Gastroesophageal sphincter (tissue), 4 donors: ENCODE data around the gene JCHAIN. TPM values are rescaled to one million over a fixed set of nuclear protein-coding genes. Genes with fewer than 3 reads are reported as not detected.
"Not testable (repeated sequence)": the region's sequence is repeated elsewhere in the genome, so short reads cannot be mapped to it uniquely, and the experiment has no call there.

Source experiments
- ATAC-seq: fragments of 150-250 bp; one replicate; pipeline ENCODE4 v1.9.1; 2016; ENCODE audit warnings: mild to moderate bottlenecking, moderate library complexity
- H3K27ac ChIP-seq, 4 donors: fragments of 200-600 bp; sonication (generic) in 3 of 4; 1 replicate in 3 of 4; 2 replicates in 1 of 4; pipeline ENCODE4 v1.5.1; 2016 to 2019
- H3K27me3 ChIP-seq: fragments of 200-600 bp; sonication (generic); one replicate; pipeline ENCODE4 v1.5.1; 2019
- H3K36me3 ChIP-seq, 2 donors: fragments of 200-600 bp; sonication (generic); one replicate each; pipeline ENCODE4 v1.5.1; 2019; ENCODE audit warnings: control low read depth in 1 of 2
- H3K4me1 ChIP-seq, 3 donors: fragments of 200-600 bp; sonication (generic); 1 replicate in 2 of 3; 2 replicates in 1 of 3; pipeline ENCODE4 v1.5.1; 2016 to 2019; ENCODE audit warnings: control low read depth in 2 of 3
- H3K4me3 ChIP-seq, 2 donors: fragments of 200-600 bp; sonication (generic); one replicate each; pipeline ENCODE4 v1.5.1; 2019; ENCODE audit warnings: mild to moderate bottlenecking in 1 of 2, moderate library complexity in 1 of 2
- H3K9me3 ChIP-seq, 3 donors: fragments of 200-600 bp; sonication (generic); one replicate each; pipeline ENCODE4 v1.5.1; 2017 to 2019; ENCODE audit warnings: control low read depth in 2 of 3
- CTCF ChIP-seq, 4 experiments: fragments of 200-600 bp in 2 of 4; fragments of 450-650 bp in 2 of 4; sonication (generic) in 1 of 4; IDR thresholded peaks; one replicate each; pipeline ENCODE4 v1.5.1; 2017 to 2019; ENCODE audit warnings: antibody characterized with exemption in 4 of 4, mild to moderate bottlenecking in 2 of 4, moderate library complexity in 2 of 4
- EP300 ChIP-seq: sonication (generic); formaldehyde crosslinking; IDR thresholded peaks from one replicate; pipeline ENCODE4 v1.6.1; 2017; ENCODE audit warnings: antibody characterized with exemption, mild to moderate bottlenecking
- POLR2A ChIP-seq, 2 donors: fragments of 450-650 bp; IDR thresholded peaks; one replicate each; pipeline ENCODE4 v1.6.1; 2017; ENCODE audit warnings: antibody characterized with exemption in 2 of 2, mild to moderate bottlenecking in 2 of 2, moderate library complexity in 1 of 2
- POLR2AphosphoS5 ChIP-seq: sonication (generic); formaldehyde crosslinking; IDR thresholded peaks from one replicate; pipeline ENCODE4 v1.6.1; 2017; ENCODE audit warnings: antibody characterized with exemption
- WGBS, 2 donors: methylation state at CpG; one replicate each; pipeline ENCODE4 v1.1.5; 2018; ENCODE audit warnings: low coverage in 1 of 2; 5-methylcytosine and 5-hydroxymethylcytosine counted together
- total RNA-seq, 4 donors: library from RNA; depleted of rRNA; stranded (reverse); fragments of >200 nt; gene quantifications; one replicate each; pipeline ENCODE4 v1.1.0, GENCODE V29; 2016

JCHAIN gene
- total RNA-seq, 4 donors from 2014 or later: 2.3 to 24.6 (median 7.8) TPM; not detected in 1

DNA sequence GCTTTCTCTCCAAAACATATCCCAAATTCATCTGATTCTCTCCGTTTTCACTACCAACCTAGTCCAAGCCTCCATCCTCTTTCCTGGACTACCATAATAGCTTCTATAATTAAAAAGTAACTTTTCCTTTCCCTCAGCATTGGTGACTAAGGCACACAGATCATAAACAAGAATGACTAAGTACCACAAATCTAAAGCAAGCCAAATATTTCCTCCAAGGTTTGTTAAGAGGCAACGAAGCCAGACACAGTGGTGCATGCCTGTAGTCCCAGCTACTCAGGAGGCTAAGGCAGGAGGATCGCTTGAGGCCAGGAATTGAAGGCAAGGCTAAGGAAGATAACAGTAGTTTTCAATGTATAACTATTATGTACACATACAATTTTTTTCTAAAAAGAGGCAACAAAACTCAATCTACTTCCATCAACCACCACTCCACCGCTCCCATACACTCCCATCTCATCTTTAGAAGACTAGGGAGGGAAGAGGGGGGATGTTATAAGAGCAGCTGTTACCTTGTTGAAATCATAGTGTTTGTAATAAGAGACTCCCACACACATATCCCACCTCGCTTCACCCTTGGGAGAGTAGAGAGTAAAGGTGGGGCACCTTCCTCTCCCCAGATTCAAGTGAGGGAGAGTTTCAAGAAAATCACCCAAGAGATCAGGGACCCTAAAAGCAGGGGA is 4.2 kb upstream of the JCHAIN start:
- Histone ChIP-seq H3K4me3 (no peak overlapping the region), H3K36me3 (no peaks in the 10 kb centered on the region), H3K27ac (no peak overlapping the region), H3K27me3 (no peaks in the 10 kb centered on the region), H3K4me1 (no peaks in the 10 kb centered on the region), H3K9me3 (no peaks in the 10 kb centered on the region)
- TF ChIP-seq POLR2A (IDR thresholded peaks at IDR 0.05): no peak
- TF ChIP-seq POLR2AphosphoS5: no peak
- no peak for TF ChIP-seq EP300
- TF ChIP-seq CTCF (IDR thresholded peaks at IDR 0.05): no peak
- 72 to 83% methylated on average over 4 to 5 of the region's 5 CpGs for WGBS, 2 donors
- no peak for ATAC-seq

DNA sequence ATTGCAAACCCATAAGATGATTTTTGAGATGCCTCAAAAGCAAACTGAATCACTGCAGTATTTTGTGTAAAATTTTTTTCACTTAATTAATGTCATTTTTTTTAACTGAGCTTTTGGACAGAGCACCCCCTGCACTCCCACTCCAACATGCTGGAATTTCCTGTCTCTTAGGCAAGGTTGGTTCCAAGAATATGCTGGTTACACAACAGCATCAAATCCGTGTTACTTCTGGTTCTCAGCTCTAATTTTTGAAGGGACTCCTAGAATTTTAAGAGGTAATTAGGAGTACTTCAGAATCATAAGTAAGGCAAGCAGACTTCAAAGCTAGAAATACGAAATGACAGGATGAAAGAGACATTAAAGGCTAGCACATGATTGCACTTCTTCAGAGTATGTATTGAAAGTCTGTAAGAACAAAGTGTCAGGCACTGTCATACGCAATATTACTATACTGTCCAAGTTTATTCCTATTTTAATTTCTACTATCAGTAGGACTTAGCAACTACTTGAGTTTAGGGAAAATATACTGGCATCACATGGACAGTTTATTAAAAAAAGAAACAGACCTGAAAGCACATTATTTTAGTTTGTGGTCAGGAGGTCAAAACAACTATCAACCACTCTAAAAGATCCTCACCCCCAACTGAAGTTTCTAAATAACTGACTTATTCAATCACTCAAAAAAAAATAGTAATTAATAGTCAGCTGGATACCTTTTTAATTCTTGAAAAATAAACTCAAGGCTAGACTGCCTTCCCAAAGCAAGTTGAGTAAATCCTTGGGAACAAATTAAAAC is 1.6 kb upstream of the JCHAIN start:
- TF ChIP-seq CTCF (IDR thresholded peaks at IDR 0.05): no peak
- no peak for TF ChIP-seq POLR2AphosphoS5
- TF ChIP-seq EP300: no peak
- no peak for TF ChIP-seq POLR2A (IDR thresholded peaks at IDR 0.05)
- WGBS, 2 donors: 41 to 56% methylated on average over 3 of the region's 3 CpGs
- Histone ChIP-seq H3K36me3 (no peaks in the 10 kb centered on the region), H3K9me3 (no peaks in the 10 kb centered on the region), H3K4me1 (no peaks in the 10 kb centered on the region), H3K27me3 (no peaks in the 10 kb centered on the region), H3K4me3 (no peak overlapping the region), H3K27ac (no peak overlapping the region)
- ATAC-seq: no peak

DNA sequence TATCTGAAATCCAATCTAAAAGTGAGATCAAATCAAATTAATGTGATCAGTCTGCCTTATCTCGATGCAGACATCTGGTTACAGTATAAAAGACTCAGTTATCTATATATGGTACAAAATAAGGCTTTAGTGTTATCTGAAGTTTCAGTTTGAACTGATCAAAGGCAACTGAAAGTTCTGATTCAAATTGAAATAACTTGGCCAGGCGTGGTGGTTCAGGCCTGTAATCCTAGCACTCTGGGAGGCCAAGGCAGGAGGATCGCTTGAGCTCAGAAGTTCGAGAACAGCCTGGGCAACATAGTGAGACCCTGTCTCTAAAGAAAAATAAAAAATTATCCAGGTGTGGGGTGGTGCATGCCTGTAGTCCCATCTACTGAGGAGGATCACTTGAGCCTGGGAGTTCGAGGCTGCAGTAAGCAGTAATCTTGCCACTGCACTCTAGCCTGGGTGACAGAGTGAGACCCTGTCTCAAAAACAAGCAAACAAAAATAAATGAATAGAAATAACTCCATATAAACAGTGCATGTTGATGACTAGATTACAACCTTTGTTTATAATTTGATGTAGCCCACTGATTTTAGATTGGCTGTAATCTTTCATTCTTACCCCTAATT is 4.9 kb downstream of the JCHAIN start:
- H3K36me3 ChIP-seq, H3K4me3 ChIP-seq, H3K27ac ChIP-seq, ATAC-seq, H3K4me1 ChIP-seq, H3K9me3 ChIP-seq, H3K27me3 ChIP-seq: not testable (repeated sequence)
- WGBS, 2 donors: 86 to 93% methylated on average over 5 of the region's 5 CpGs

- H3K36me3 ChIP-seq: no peaks in the 10 kb centered on the region
- no peak for TF ChIP-seq POLR2A (IDR thresholded peaks at IDR 0.05)
- TF ChIP-seq POLR2AphosphoS5: no peak
- H3K9me3 ChIP-seq: no peaks in the 10 kb centered on the region
- H3K4me3 ChIP-seq: no peak overlapping the region
- 88 to 89% methylated on average over 1 to 2 of the region's 4 CpGs for WGBS, 2 donors
- H3K4me1 ChIP-seq: no peaks in the 10 kb centered on the region
- no peaks in the 10 kb centered on the region for H3K27me3 ChIP-seq
- no peak for ATAC-seq
- H3K27ac ChIP-seq: no peak overlapping the region
Observed at GRCh38 chr4:70660106-70660505, 6.2 kb downstream of the JCHAIN start.

GRCh38 chr4:70658418-70658817 is 7.9 kb downstream of the JCHAIN start:
- TF ChIP-seq CTCF (IDR thresholded peaks at IDR 0.05): no peak
- TF ChIP-seq POLR2AphosphoS5: no peak
- no peak overlapping the region for H3K4me3 ChIP-seq
- 43 to 47% methylated on average over 3 of the region's 3 CpGs for WGBS, 2 donors
- H3K27me3 ChIP-seq: no peaks in the 10 kb centered on the region
- no peak for ATAC-seq
- H3K27ac ChIP-seq: no peak overlapping the region
- no peaks in the 10 kb centered on the region for H3K4me1 ChIP-seq
- no peaks in the 10 kb centered on the region for H3K9me3 ChIP-seq
- no peaks in the 10 kb centered on the region for H3K36me3 ChIP-seq

DNA sequence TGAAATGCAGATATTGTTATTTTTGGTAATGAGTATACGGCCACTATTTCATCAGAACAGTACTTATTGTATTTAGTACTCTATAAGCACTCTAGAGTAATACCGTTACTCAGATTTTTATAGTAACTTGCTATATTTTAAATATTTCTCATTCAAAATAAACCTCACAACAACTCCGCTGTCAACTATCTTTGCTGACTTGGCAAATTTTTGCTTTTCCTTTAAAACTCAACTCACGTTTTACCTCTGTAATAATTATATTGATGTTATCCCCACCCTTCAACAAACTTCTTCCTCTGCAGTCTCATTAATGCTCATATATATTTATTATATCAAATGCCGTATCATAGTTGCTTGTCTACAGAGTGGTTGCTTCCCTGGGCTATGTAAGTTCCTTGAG is 9.0 kb downstream of the JCHAIN start:
- H3K4me3 ChIP-seq: no peak overlapping the region
- no peaks in the 10 kb centered on the region for H3K36me3 ChIP-seq
- H3K4me1 ChIP-seq: peaks cover 0 to under 1% (median 0%) of the 10 kb centered on the region in 3 donors
- TF ChIP-seq POLR2A (IDR thresholded peaks at IDR 0.05): no peak
- 76 to 79% methylated on average over 5 of the region's 5 CpGs for WGBS, 2 donors
- H3K27ac ChIP-seq: no peak overlapping the region
- no peaks in the 10 kb centered on the region for H3K9me3 ChIP-seq
- no peaks in the 10 kb centered on the region for H3K27me3 ChIP-seq
- no peak for ATAC-seq
